ENCODE measurements around the gene GEMIN4. TPM values are rescaled to one million over a fixed set of nuclear protein-coding genes. Genes with fewer than 3 reads are reported as not detected.

Gene GEMIN4
- total and polyA plus RNA-seq, 2 donors: 7.3 to 18.8 TPM

- H3K4me1 ChIP-seq (ENCODE audit: insufficient read depth): no peaks in the 10 kb centered on the region
- DNase-seq (ENCODE audit: extremely low spot score): no peak
- no peak overlapping the region for H3K4me3 ChIP-seq (ENCODE audit: low read depth, low read length)
- H3K36me3 ChIP-seq (ENCODE audit: insufficient read depth): peaks cover 2% of the 10 kb centered on the region
- WGBS: 81% methylated on average over 9 of the region's 9 CpGs
- no peak overlapping the region for H3K27ac ChIP-seq (ENCODE audit: low read depth)
These were observed 7.1 kb downstream of the GEMIN4 start for GRCh38 chr17:744937-745336.

DNA sequence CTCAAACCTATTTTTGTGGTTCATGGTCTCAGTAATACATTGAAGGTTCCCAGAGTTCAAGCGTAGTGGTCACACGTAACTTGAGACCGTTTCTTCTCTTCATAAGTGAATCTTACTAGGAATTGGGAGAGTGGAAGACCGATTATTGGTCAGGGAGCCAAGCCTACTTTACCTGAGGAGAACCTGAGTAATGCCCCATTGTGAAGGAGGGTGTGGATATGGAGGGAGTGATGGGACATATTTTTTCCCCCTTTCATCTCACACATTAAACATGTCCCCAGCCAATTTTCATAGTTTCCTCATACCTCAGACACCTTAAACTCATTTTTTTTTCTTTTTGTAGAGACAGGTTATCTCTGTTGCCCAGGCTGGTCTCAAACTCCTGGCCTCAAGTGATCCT, 8.9 kb downstream of the GEMIN4 start:
- DNase-seq (ENCODE audit: extremely low spot score): no peak
- Histone ChIP-seq H3K4me3 (ENCODE audit: low read depth, low read length) (no peak overlapping the region), H3K36me3 (ENCODE audit: insufficient read depth) (peaks cover 2% of the 10 kb centered on the region), H3K27ac (ENCODE audit: low read depth) (no peak overlapping the region), H3K4me1 (ENCODE audit: insufficient read depth) (no peaks in the 10 kb centered on the region)
- 92% methylated on average over 4 of the region's 4 CpGs for WGBS

GRCh38 chr17:742147-742793, 9.8 kb downstream of the GEMIN4 start:
- H3K4me1 ChIP-seq (ENCODE audit: insufficient read depth): no peaks in the 10 kb centered on the region
- H3K4me3 ChIP-seq (ENCODE audit: low read depth, low read length): no peak overlapping the region
- DNase-seq (ENCODE audit: extremely low spot score): no peak
- 80% methylated on average over 11 of the region's 11 CpGs for WGBS
- H3K36me3 ChIP-seq (ENCODE audit: insufficient read depth): peaks cover 2% of the 10 kb centered on the region
- H3K27ac ChIP-seq (ENCODE audit: low read depth): no peak overlapping the region

- Histone ChIP-seq H3K4me3 (ENCODE audit: low read depth, low read length) (no peak overlapping the region), H3K36me3 (ENCODE audit: insufficient read depth) (no peaks in the 10 kb centered on the region), H3K4me1 (ENCODE audit: insufficient read depth) (no peaks in the 10 kb centered on the region), H3K27ac (ENCODE audit: low read depth) (no peak overlapping the region)
- WGBS: 80% methylated on average over 18 of the region's 18 CpGs
- DNase-seq (ENCODE audit: extremely low spot score): no peak
These were observed 11.6 kb downstream of the GEMIN4 start for GRCh38 chr17:740240-741017.

- no peak for DNase-seq (ENCODE audit: extremely low spot score)
- WGBS: 84% methylated on average over 13 of the region's 13 CpGs
- H3K4me3 ChIP-seq (ENCODE audit: low read depth, low read length): no peak overlapping the region
- no peaks in the 10 kb centered on the region for H3K4me1 ChIP-seq (ENCODE audit: insufficient read depth)
- H3K36me3 ChIP-seq (ENCODE audit: insufficient read depth): no peaks in the 10 kb centered on the region
- H3K27ac ChIP-seq (ENCODE audit: low read depth): no peak overlapping the region
These were observed 14.4 kb downstream of the GEMIN4 start for GRCh38 chr17:737561-738113.

DNA sequence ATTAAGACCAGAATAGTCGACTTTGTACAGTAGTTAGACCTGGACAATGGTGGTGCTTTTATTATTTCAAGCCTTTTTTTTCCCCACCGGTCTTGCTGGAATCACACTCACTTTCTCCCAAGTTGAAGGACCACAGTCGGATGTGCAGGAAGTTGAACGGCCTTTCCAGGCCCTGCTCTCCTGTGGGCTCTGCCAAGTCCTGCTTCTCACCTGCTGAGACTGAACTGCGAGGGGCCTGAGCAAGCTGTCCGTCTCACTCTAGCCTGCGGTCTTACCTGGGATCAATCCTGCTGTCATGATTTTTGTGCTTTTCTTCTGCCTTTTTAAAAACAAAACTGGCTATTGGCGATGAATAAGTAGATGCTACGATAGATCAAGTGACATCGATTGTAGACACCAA, 18.3 kb downstream of the GEMIN4 start:
- no peaks in the 10 kb centered on the region for H3K4me1 ChIP-seq (ENCODE audit: insufficient read depth)
- no peak for DNase-seq (ENCODE audit: extremely low spot score)
- H3K36me3 ChIP-seq (ENCODE audit: insufficient read depth): no peaks in the 10 kb centered on the region
- no peak overlapping the region for H3K27ac ChIP-seq (ENCODE audit: low read depth)
- no peak overlapping the region for H3K4me3 ChIP-seq (ENCODE audit: low read depth, low read length)
- WGBS: 68% methylated on average over 10 of the region's 10 CpGs

GRCh38 chr17:732902-733720, 19.0 kb downstream of the GEMIN4 start:
- H3K36me3 ChIP-seq (ENCODE audit: insufficient read depth): no peaks in the 10 kb centered on the region
- 5% methylated on average over 57 of the region's 57 CpGs for WGBS
- no peaks in the 10 kb centered on the region for H3K4me1 ChIP-seq (ENCODE audit: insufficient read depth)
- DNase-seq (ENCODE audit: extremely low spot score): no peak
- peak overlapping the region; percentile 81 for H3K27ac ChIP-seq (ENCODE audit: low read depth)
- peak overlapping the region; percentile 88 for H3K4me3 ChIP-seq (ENCODE audit: low read depth, low read length)

GRCh38 chr17:732067-732901, 19.8 kb downstream of the GEMIN4 start, which contains the start of gene TLCD3A:
Gene TLCD3A, plus strand, starts transcription at chr17:732596. Its CDS starts 52 bp downstream, at chr17:732648.
- H3K36me3 ChIP-seq (ENCODE audit: insufficient read depth): no peaks in the 10 kb centered on the region
- H3K4me3 ChIP-seq (ENCODE audit: low read depth, low read length): peak within 1 kb of the TSS; percentile 88
- H3K4me1 ChIP-seq (ENCODE audit: insufficient read depth): no peaks in the 10 kb centered on the region
- DNase-seq (ENCODE audit: extremely low spot score): no peak
- H3K27ac ChIP-seq (ENCODE audit: low read depth): peak within 1 kb of the TSS; percentile 90
- WGBS: under 1% methylated on average over 126 of the region's 126 CpGs

- WGBS: 8% methylated on average over 26 of the region's 26 CpGs
- no peak for DNase-seq (ENCODE audit: extremely low spot score)
- Histone ChIP-seq H3K27ac (ENCODE audit: low read depth) (peak overlapping the region; percentile 90), H3K4me1 (ENCODE audit: insufficient read depth) (no peaks in the 10 kb centered on the region), H3K4me3 (ENCODE audit: low read depth, low read length) (peak overlapping the region; percentile 88), H3K36me3 (ENCODE audit: insufficient read depth) (no peaks in the 10 kb centered on the region)
These were observed 20.4 kb downstream of the GEMIN4 start for GRCh38 chr17:731644-732066.

GRCh38 chr17:728911-729310, 23.2 kb downstream of the GEMIN4 start:
- no peak overlapping the region for H3K4me3 ChIP-seq (ENCODE audit: low read depth, low read length)
- no peak for DNase-seq (ENCODE audit: extremely low spot score)
- H3K27ac ChIP-seq (ENCODE audit: low read depth): peak overlapping the region; percentile 68
- 81% methylated on average over 5 of the region's 5 CpGs for WGBS
- H3K4me1 ChIP-seq (ENCODE audit: insufficient read depth): no peaks in the 10 kb centered on the region
- H3K36me3 ChIP-seq (ENCODE audit: insufficient read depth): no peaks in the 10 kb centered on the region

DNA sequence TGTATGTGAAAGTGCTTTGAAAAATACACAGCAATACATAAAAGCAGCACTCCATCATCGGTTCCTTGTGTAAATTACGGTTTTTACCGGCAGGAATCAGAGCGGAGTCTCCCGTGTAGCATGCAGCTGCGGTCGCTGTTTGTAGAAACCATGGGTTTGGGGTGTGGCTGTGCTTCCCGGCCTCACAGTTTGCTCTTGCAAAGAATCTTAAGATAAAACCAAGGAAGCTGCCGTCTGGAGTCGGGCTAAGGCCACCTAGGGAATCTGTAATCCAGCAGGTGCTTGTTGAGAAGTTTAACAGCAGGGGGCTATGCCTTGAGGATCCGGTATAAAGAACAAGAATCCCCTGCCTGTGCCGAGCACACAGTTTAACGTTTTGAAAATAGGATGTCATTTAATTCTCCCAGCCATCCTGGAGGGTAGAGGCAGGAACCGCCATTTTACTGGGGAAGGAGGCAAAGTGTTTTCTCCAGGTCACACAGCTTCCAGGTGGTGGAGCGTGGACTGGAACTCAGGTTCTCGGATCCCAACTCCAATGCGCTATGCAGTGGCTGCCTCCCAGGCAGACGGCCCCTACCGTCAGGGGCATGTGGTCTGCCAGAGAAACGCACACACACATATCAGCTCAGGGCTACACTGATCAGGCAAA, 25.7 kb downstream of the GEMIN4 start:
- WGBS: 55% methylated on average over 20 of the region's 20 CpGs
- H3K27ac ChIP-seq (ENCODE audit: low read depth): peak overlapping the region; percentile 33
- H3K36me3 ChIP-seq (ENCODE audit: insufficient read depth): no peaks in the 10 kb centered on the region
- H3K4me1 ChIP-seq (ENCODE audit: insufficient read depth): no peaks in the 10 kb centered on the region
- H3K4me3 ChIP-seq (ENCODE audit: low read depth, low read length): no peak overlapping the region
- no peak for DNase-seq (ENCODE audit: extremely low spot score)

- Histone ChIP-seq H3K36me3 (ENCODE audit: insufficient read depth) (no peaks in the 10 kb centered on the region), H3K4me1 (ENCODE audit: insufficient read depth) (no peaks in the 10 kb centered on the region), H3K27ac (ENCODE audit: low read depth) (peak overlapping the region; percentile 71), H3K4me3 (ENCODE audit: low read depth, low read length) (no peak overlapping the region)
- no peak for DNase-seq (ENCODE audit: extremely low spot score)
- WGBS: 69% methylated on average over 12 of the region's 12 CpGs
These were observed 26.3 kb downstream of the GEMIN4 start for GRCh38 chr17:725746-726145.

All from urinary bladder (tissue), 4 donors.